GM21825 (cell line): Measurements from ENCODE around the gene CTDNEP1.

Experiments
- ATAC-seq: cut with Tn5 transposase; IDR thresholded peaks from one replicate; pipeline ENCODE4 v1.9.1; 2021; ENCODE audit warnings: mild to moderate bottlenecking, moderate library complexity; ENCODE audit not compliant: unreplicated experiment

Gene CTDNEP1

GRCh38 chr17:7232114-7232513 lies 19.4 kb downstream of the CTDNEP1 start:
- ATAC-seq, result no peak

GRCh38 chr17:7229504-7229903 lies 22.0 kb downstream of the CTDNEP1 start:
- ATAC-seq, result no peak

- ATAC-seq, result no peak
Observed at GRCh38 chr17:7228920-7229319, 22.6 kb downstream of the CTDNEP1 start.

- no peak for ATAC-seq
Observed at GRCh38 chr17:7226721-7227710, 24.5 kb downstream of the CTDNEP1 start.

GRCh38 chr17:7225711-7226331 lies 25.7 kb downstream of the CTDNEP1 start:
- ATAC-seq, result no peak

- no peak for ATAC-seq
Observed at GRCh38 chr17:7224661-7225111, 26.8 kb downstream of the CTDNEP1 start.

GRCh38 chr17:7224110-7224509 lies 27.4 kb downstream of the CTDNEP1 start:
- ATAC-seq, result no peak

- ATAC-seq, result no peak
Observed at GRCh38 chr17:7223375-7223774, 28.2 kb downstream of the CTDNEP1 start.

- no peak for ATAC-seq
Observed at GRCh38 chr17:7222972-7223292, 28.6 kb downstream of the CTDNEP1 start.

- ATAC-seq, result no peak
Observed at GRCh38 chr17:7222093-7222971, 29.2 kb downstream of the CTDNEP1 start.

GRCh38 chr17:7221278-7222092 lies 30.0 kb downstream of the CTDNEP1 start:
- ATAC-seq, result no peak

GRCh38 chr17:7220593-7221277 lies 30.8 kb downstream of the CTDNEP1 start:
- ATAC-seq, result no peak

GRCh38 chr17:7219812-7220592 lies 31.5 kb downstream of the CTDNEP1 start, which contains the start of the genes ACADVL and DLG4:
Gene ACADVL, plus strand, starts transcription at chr17:7219938. Its CDS starts 47 bp downstream, at chr17:7219985.
Gene DLG4, minus strand, starts transcription at chr17:7219836.
- peak; percentile 43 for ATAC-seq

- no peak for ATAC-seq
Observed at GRCh38 chr17:7219229-7219811, 32.2 kb downstream of the CTDNEP1 start.

- ATAC-seq, result no peak
Observed at GRCh38 chr17:7218758-7219157, 32.8 kb downstream of the CTDNEP1 start.

- ATAC-seq, result no peak
Observed at GRCh38 chr17:7218166-7218565, 33.4 kb downstream of the CTDNEP1 start.

GRCh38 chr17:7217113-7217987 lies 34.2 kb downstream of the CTDNEP1 start:
- ATAC-seq, result no peak
